Keratinocyte (primary cell): ENCODE results near the gene RDH5. TPM values are rescaled to one million over a fixed set of nuclear protein-coding genes. Genes with fewer than 3 reads are reported as not detected.

Experiments
- DNase-seq: peaks from one replicate; pipeline ENCODE4 v3.0.0-alpha.2; 2011; ENCODE audit warnings: low read depth, missing footprints, low spot score
- FAIRE-seq: peaks from 2 replicates; lab custom pipeline; 2011; peaks lifted over from hg19 to GRCh38; lab: Jason Lieb, UNC
- H2AFZ ChIP-seq: 2 replicates; pipeline ENCODE4 v1.6.0; 2012; ENCODE audit warnings: low read length, control low read depth, inconsistent platforms; ENCODE audit not compliant: control insufficient read depth
- H3K27ac ChIP-seq: 2 replicates; pipeline ENCODE4 v1.5.1; 2011; ENCODE audit warnings: low read length; ENCODE audit not compliant: control insufficient read depth, insufficient read depth
- H3K27me3 ChIP-seq: 3 replicates; pipeline ENCODE4 v1.6.0; 2011; ENCODE audit warnings: low read length; ENCODE audit not compliant: control insufficient read depth, insufficient read depth; ENCODE audit errors: extremely low read depth
- H3K36me3 ChIP-seq, 2 experiments: 2 replicates in 1 of 2; 3 replicates in 1 of 2; pipeline ENCODE4 v1.5.1; 2011; ENCODE audit warnings: low read length in 2 of 2, mild to moderate bottlenecking in 1 of 2; ENCODE audit not compliant: control insufficient read depth in 2 of 2, insufficient read depth in 2 of 2; ENCODE audit errors: extremely low read depth in 1 of 2
- H3K4me1 ChIP-seq: 3 replicates; pipeline ENCODE4 v1.5.1; 2011; ENCODE audit warnings: low read length; ENCODE audit not compliant: control insufficient read depth, insufficient read depth; ENCODE audit errors: extremely low read depth
- H3K4me2 ChIP-seq: 3 replicates; pipeline ENCODE4 v1.6.0; 2011; ENCODE audit warnings: low read depth, low read length; ENCODE audit not compliant: control insufficient read depth, insufficient read depth; ENCODE audit errors: extremely low read depth
- H3K4me3 ChIP-seq, 3 experiments: fragments of 200-600 bp in 1 of 3; sonication (generic) in 1 of 3; 2 replicates in 2 of 3; 3 replicates in 1 of 3; pipeline ENCODE4 v1.5.1; 2011 to 2016; ENCODE audit warnings: low read length in 3 of 3, mild to moderate bottlenecking in 3 of 3, control low read depth in 2 of 3, inconsistent platforms in 1 of 3, low read depth in 1 of 3, mixed read lengths in 1 of 3, mixed run types in 1 of 3, moderate library complexity in 1 of 3; ENCODE audit not compliant: control insufficient read depth in 2 of 3, insufficient read depth in 2 of 3; ENCODE audit errors: extremely low read depth in 1 of 3
- H3K79me2 ChIP-seq: 2 replicates; pipeline ENCODE4 v1.6.0; 2012; ENCODE audit warnings: low read length; ENCODE audit not compliant: control insufficient read depth, insufficient read depth
- H3K9ac ChIP-seq: 3 replicates; pipeline ENCODE4 v1.6.0; 2011; ENCODE audit warnings: low read length; ENCODE audit not compliant: control insufficient read depth, insufficient read depth; ENCODE audit errors: extremely low read depth
- H3K9me1 ChIP-seq: 3 replicates; pipeline ENCODE4 v1.6.0; 2011; ENCODE audit warnings: low read length; ENCODE audit not compliant: control insufficient read depth, insufficient read depth; ENCODE audit errors: extremely low read depth
- H3K9me3 ChIP-seq: 2 replicates; pipeline ENCODE4 v1.5.1; 2012; ENCODE audit warnings: low read depth, low read length; ENCODE audit not compliant: control insufficient read depth
- H4K20me1 ChIP-seq: 3 replicates; pipeline ENCODE4 v1.6.0; 2011; ENCODE audit warnings: low read length; ENCODE audit not compliant: control insufficient read depth, insufficient read depth; ENCODE audit errors: extremely low read depth
- EZH2 ChIP-seq: IDR thresholded peaks from one replicate; pipeline ENCODE4 v1.6.1; 2012; ENCODE audit warnings: inconsistent platforms, mild to moderate bottlenecking, low read length, moderate library complexity
- dilution Hi-C: fragments of 300-500 bp; cut with MboI; formaldehyde crosslinking; loops from one replicate; pipeline ENCODE4 v1.7.0; 2020; ENCODE audit warnings: low sequenced_read_pairs; ENCODE audit not compliant: extremely low pct_ligation_motif_present
- polyA plus RNA-seq, 5 experiments: library from polyadenylated mRNA; depleted of rRNA in 3 of 5; stranded (reverse) in 3 of 5; stranded (forward) in 1 of 5; unstranded in 1 of 5; fragments of >200 nt; gene quantifications; 1 replicate in 1 of 5; 2 replicates in 3 of 5; 3 replicates in 1 of 5; pipeline versions ENCODE4 v1.2.1 to v1.2.3, GENCODE V29; 2011 to 2012; ENCODE audit warnings: missing spikeins in 2 of 5, low read depth in 1 of 5, low replicate concordance in 1 of 5
- TF ChIP-seq, protein P1 (sequence below), 3 experiments: IDR thresholded peaks in 1 of 3; conservative IDR thresholded peaks in 1 of 3; optimal IDR thresholded peaks in 1 of 3; 2 replicates in 2 of 3; 3 replicates in 1 of 3; pipeline versions ENCODE3 to v1.5.1; 2011; ENCODE audit warnings: low read length in 3 of 3, mild to moderate bottlenecking in 3 of 3, moderate library complexity in 2 of 3, control low read depth in 1 of 3, inconsistent platforms in 1 of 3; ENCODE audit not compliant: insufficient read depth in 2 of 3; ENCODE audit errors: extremely low read depth in 1 of 3

The RDH5 gene
- polyA plus RNA-seq, 1 donor (not counting 4 experiments of a cell fraction or from before 2014, with no cell fraction given) = 1.2 TPM

DNA sequence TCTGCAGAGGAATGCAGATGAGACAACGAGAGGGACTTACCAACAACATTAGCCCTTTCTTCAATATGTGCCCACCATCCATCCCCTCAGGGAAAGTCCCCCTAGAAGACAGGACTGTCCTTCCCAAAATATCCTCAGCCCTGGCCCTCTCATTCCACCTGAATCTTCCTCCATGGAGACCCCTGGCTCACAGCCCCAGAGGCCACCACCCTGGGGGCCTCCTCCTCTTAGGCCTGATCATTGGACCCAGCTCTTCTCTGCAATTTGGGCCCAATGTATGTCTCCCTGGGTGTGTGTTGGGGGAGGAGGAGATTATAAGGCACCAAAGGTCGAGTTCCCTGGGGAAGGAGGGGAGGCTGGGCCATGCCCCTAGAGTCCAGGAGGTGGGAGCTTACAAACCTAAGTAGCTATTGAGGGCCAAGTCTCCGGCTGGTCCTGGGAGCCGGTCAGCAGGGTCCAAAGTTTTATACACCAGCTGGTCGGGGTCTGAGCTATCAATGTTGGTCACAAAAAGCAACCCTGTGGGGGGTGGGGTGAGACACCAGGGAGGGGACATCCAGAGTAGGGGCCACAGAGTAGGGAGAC lies 20.6 kb upstream of the RDH5 start:
- Histone ChIP-seq H3K36me3 (no peaks in the 10 kb centered on the region), H3K9me1 (no peaks in the 10 kb centered on the region), H3K4me1 (peaks cover 3% of the 10 kb centered on the region), H3K79me2 (no peaks in the 10 kb centered on the region), H3K9me3 (no peaks in the 10 kb centered on the region), H3K27ac (no peak overlapping the region), H2AFZ (no peak overlapping the region), H3K4me2 (no peak overlapping the region), H3K4me3 (no peak overlapping the region), H3K27me3 (peaks cover 22% of the 10 kb centered on the region), H4K20me1 (no peaks in the 10 kb centered on the region), H3K9ac (no peak overlapping the region)
- dilution Hi-C loops = no loop called here
- FAIRE-seq = no peak
- TF ChIP-seq, protein P1, sequence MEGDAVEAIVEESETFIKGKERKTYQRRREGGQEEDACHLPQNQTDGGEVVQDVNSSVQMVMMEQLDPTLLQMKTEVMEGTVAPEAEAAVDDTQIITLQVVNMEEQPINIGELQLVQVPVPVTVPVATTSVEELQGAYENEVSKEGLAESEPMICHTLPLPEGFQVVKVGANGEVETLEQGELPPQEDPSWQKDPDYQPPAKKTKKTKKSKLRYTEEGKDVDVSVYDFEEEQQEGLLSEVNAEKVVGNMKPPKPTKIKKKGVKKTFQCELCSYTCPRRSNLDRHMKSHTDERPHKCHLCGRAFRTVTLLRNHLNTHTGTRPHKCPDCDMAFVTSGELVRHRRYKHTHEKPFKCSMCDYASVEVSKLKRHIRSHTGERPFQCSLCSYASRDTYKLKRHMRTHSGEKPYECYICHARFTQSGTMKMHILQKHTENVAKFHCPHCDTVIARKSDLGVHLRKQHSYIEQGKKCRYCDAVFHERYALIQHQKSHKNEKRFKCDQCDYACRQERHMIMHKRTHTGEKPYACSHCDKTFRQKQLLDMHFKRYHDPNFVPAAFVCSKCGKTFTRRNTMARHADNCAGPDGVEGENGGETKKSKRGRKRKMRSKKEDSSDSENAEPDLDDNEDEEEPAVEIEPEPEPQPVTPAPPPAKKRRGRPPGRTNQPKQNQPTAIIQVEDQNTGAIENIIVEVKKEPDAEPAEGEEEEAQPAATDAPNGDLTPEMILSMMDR (optimal IDR thresholded peaks at IDR 0.05 in 1 of 3, IDR thresholded peaks at IDR 0.05 in 1 of 3, conservative IDR thresholded peaks at IDR 0.05 in 1 of 3; ENCODE audit: extremely low read depth in 1 of 3, insufficient read depth in 2 of 3, low read length in 3 of 3) = no peak
- TF ChIP-seq EZH2 = no peak
- no peak for DNase-seq

DNA sequence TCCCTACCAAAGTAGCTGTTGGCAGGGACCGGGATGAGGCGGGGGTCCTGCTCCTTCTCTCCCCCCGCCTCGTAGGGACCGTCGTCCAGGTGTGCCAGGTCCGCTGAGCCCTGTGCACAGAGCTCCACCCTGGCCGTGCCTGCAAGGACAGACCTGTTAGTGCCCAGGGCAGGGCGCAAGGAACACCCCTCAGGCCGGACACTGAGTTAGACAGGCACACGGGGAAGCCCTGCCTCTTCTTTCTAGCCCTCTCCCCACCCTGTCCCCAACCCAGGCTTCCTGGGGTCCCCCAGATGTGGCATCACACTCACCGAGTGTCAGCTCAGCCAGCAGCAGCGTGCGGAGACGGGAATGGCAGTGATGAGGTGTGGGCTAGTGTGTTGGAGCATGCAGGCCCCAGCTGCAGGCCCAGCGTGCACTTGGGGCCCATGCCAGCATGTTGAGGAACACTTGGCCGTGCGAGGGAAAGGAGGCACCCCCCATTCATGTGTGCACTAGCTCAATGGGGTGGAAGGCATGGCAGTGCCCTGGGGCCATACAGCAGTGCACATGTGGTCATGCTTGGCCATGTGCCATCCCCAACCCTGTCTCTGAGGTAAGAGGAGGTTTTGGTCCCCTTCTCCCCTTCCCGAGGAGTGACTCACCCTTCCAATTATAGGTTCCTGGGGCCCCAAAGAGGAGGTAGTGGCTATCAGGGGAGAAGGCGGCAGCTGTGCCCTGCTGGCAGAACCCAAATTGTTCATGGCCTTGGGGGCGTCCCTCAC lies 19.8 kb upstream of the RDH5 start:
- no peak overlapping the region for H3K9ac ChIP-seq
- no peak overlapping the region for H3K4me2 ChIP-seq
- H3K4me1 ChIP-seq = peaks cover 3% of the 10 kb centered on the region
- H3K79me2 ChIP-seq = no peaks in the 10 kb centered on the region
- H3K27me3 ChIP-seq = peaks cover 22% of the 10 kb centered on the region
- FAIRE-seq (no peak), DNase-seq (no peak)
- H3K27ac ChIP-seq = no peak overlapping the region
- H3K9me1 ChIP-seq = no peaks in the 10 kb centered on the region
- TF ChIP-seq EZH2 = no peak
- TF ChIP-seq, protein P1 (optimal IDR thresholded peaks at IDR 0.05 in 1 of 3, IDR thresholded peaks at IDR 0.05 in 1 of 3, conservative IDR thresholded peaks at IDR 0.05 in 1 of 3; ENCODE audit: extremely low read depth in 1 of 3, insufficient read depth in 2 of 3, low read length in 3 of 3) = no peak
- H4K20me1 ChIP-seq = no peaks in the 10 kb centered on the region
- H3K9me3 ChIP-seq = no peaks in the 10 kb centered on the region
- no peaks in the 10 kb centered on the region for H3K36me3 ChIP-seq
- no peak overlapping the region for H2AFZ ChIP-seq
- dilution Hi-C loops = no loop called here
- no peak overlapping the region for H3K4me3 ChIP-seq
